HG02623 (cell line): ENCODE data around the gene LRP1-AS.

Source experiments
- ATAC-seq: cut with Tn5 transposase; IDR thresholded peaks from one replicate; pipeline ENCODE4 v1.9.1; 2021; ENCODE audit warnings: moderate library complexity; ENCODE audit not compliant: unreplicated experiment

LRP1-AS gene

GRCh38 chr12:57161491-57161890 is 14.1 kb upstream of the LRP1-AS start:
- no peak for ATAC-seq

- no peak for ATAC-seq
These were observed 13.3 kb upstream of the LRP1-AS start for GRCh38 chr12:57160741-57161140.

- no peak for ATAC-seq
These were observed 12.6 kb upstream of the LRP1-AS start for GRCh38 chr12:57160040-57160439.

- ATAC-seq, result no peak
These were observed 11.9 kb upstream of the LRP1-AS start for GRCh38 chr12:57159311-57159710.

GRCh38 chr12:57158665-57159064 is 11.2 kb upstream of the LRP1-AS start:
- ATAC-seq, result no peak

- ATAC-seq, result no peak
These were observed 10.8 kb upstream of the LRP1-AS start for GRCh38 chr12:57158186-57158585.

- ATAC-seq, result no peak
These were observed 10.3 kb upstream of the LRP1-AS start for GRCh38 chr12:57157588-57158173.

GRCh38 chr12:57156701-57157403 is 9.4 kb upstream of the LRP1-AS start:
- no peak for ATAC-seq

GRCh38 chr12:57154804-57155434 is 7.5 kb upstream of the LRP1-AS start:
- ATAC-seq, result no peak

- ATAC-seq, result no peak
These were observed 6.7 kb upstream of the LRP1-AS start for GRCh38 chr12:57154076-57154475.

- ATAC-seq, result no peak
These were observed 6.1 kb upstream of the LRP1-AS start for GRCh38 chr12:57153415-57153997.

GRCh38 chr12:57152639-57153038 is 5.2 kb upstream of the LRP1-AS start:
- no peak for ATAC-seq

- no peak for ATAC-seq
These were observed 4.6 kb upstream of the LRP1-AS start for GRCh38 chr12:57151741-57152630.

GRCh38 chr12:57150400-57151000 is 3.1 kb upstream of the LRP1-AS start:
- no peak for ATAC-seq

GRCh38 chr12:57149245-57149900 is 2.0 kb upstream of the LRP1-AS start:
- no peak for ATAC-seq

- ATAC-seq, result no peak
These were observed 1.2 kb upstream of the LRP1-AS start for GRCh38 chr12:57148469-57149244.

- no peak for ATAC-seq
These were observed 1.3 kb downstream of the LRP1-AS start for GRCh38 chr12:57146092-57146491.

GRCh38 chr12:57145460-57146059 is 1.9 kb downstream of the LRP1-AS start:
- no peak for ATAC-seq

- ATAC-seq, result no peak
These were observed 4.0 kb downstream of the LRP1-AS start for GRCh38 chr12:57143454-57143853.
